HepG2 (cell line): Measurements from ENCODE around the gene PARP16. TPM values are rescaled to one million over a fixed set of nuclear protein-coding genes. Genes with fewer than 3 reads are reported as not detected.

Experiments
- ATF5 ChIP-seq: sonication (generic); formaldehyde crosslinking; IDR thresholded peaks from 2 replicates; pipeline ENCODE4 v1.4.0; 2020; ENCODE audit warnings: mild to moderate bottlenecking, low read depth, missing genetic modification reagents
- DNMT3B ChIP-seq: conservative IDR thresholded peaks from 2 replicates; pipeline ENCODE4 v1.6.1; 2016; ENCODE audit warnings: missing biosample characterization, control low read depth
- HMG20A ChIP-seq: IDR thresholded peaks from 2 replicates; pipeline ENCODE4 v1.6.1; 2016; ENCODE audit warnings: borderline replicate concordance
- JUND ChIP-seq: sonication (generic); formaldehyde crosslinking; IDR thresholded peaks from 2 replicates; pipeline ENCODE4 v1.8.0; 2022; ENCODE audit warnings: mild to moderate bottlenecking, missing genetic modification reagents
- KLF13 ChIP-seq: sonication (generic); formaldehyde crosslinking; IDR thresholded peaks from 2 replicates; pipeline ENCODE4 v1.4.0; 2020; ENCODE audit warnings: mild to moderate bottlenecking, missing genetic modification reagents
- MAZ ChIP-seq, 2 experiments: sonication (generic) in 1 of 2; formaldehyde crosslinking in 1 of 2; IDR thresholded peaks; 2 replicates each; pipeline versions ENCODE4 v1.5.0 to v1.6.1; 2012 to 2020; ENCODE audit warnings: low read depth in 2 of 2, mild to moderate bottlenecking in 2 of 2, borderline replicate concordance in 1 of 2, improper control_type of control experiment in 1 of 2, low read length in 1 of 2, missing genetic modification reagents in 1 of 2, moderate library complexity in 1 of 2
- NCOA2 ChIP-seq: sonication (generic); formaldehyde crosslinking; IDR thresholded peaks from 2 replicates; pipeline ENCODE4 v1.8.0; 2022; ENCODE audit warnings: inconsistent platforms
- NR1H2 ChIP-seq: sonication (generic); formaldehyde crosslinking; IDR thresholded peaks from 2 replicates; pipeline ENCODE4 v1.8.1; 2022; ENCODE audit warnings: low read depth, missing genetic modification reagents, borderline replicate concordance
- RBM22 ChIP-seq: fragments of 200-400 bp; formaldehyde crosslinking; optimal IDR thresholded peaks from 2 replicates; pipeline ENCODE3; 2017; ENCODE audit warnings: mild to moderate bottlenecking, low read length, moderate library complexity
- REST ChIP-seq, 2 experiments: IDR thresholded peaks; 2 replicates each; pipeline ENCODE4 v1.6.1; 2011 to 2012; ENCODE audit warnings: low read length in 2 of 2, borderline replicate concordance in 1 of 2, low read depth in 1 of 2, mild to moderate bottlenecking in 1 of 2, moderate library complexity in 1 of 2
- SP2 ChIP-seq: sonication (generic); formaldehyde crosslinking; IDR thresholded peaks from 2 replicates; pipeline ENCODE4 v1.5.1; 2020; ENCODE audit warnings: mild to moderate bottlenecking, missing genetic modification reagents
- SPEN ChIP-seq: sonication (generic); formaldehyde crosslinking; IDR thresholded peaks from 2 replicates; pipeline ENCODE4 v1.5.1; 2020; ENCODE audit warnings: low read depth, mild to moderate bottlenecking, missing genetic modification reagents
- TRAFD1 ChIP-seq: sonication (generic); formaldehyde crosslinking; IDR thresholded peaks from 2 replicates; pipeline ENCODE4 v1.5.1; 2020; ENCODE audit warnings: missing genetic modification reagents, mild to moderate bottlenecking, borderline replicate concordance
- ZBTB7B ChIP-seq: sonication (generic); formaldehyde crosslinking; IDR thresholded peaks from 2 replicates; pipeline ENCODE4 v1.4.0; 2020; ENCODE audit warnings: missing genetic modification reagents
- ZC3H4 ChIP-seq: sonication (generic); formaldehyde crosslinking; IDR thresholded peaks from 2 replicates; pipeline ENCODE4 v1.4.0; 2020; ENCODE audit warnings: missing genetic modification reagents, borderline replicate concordance
- ZNF20 ChIP-seq: sonication (generic); formaldehyde crosslinking; IDR thresholded peaks from 2 replicates; pipeline ENCODE4 v1.4.0; 2020; ENCODE audit warnings: mild to moderate bottlenecking, moderate library complexity, missing genetic modification reagents
- ZNF224 ChIP-seq: sonication (generic); formaldehyde crosslinking; IDR thresholded peaks from 2 replicates; pipeline ENCODE4 v1.5.0; 2020; ENCODE audit warnings: mild to moderate bottlenecking, missing genetic modification reagents
- ZNF451 ChIP-seq: sonication (generic); formaldehyde crosslinking; IDR thresholded peaks from 2 replicates; pipeline ENCODE4 v1.5.0; 2020; ENCODE audit warnings: mild to moderate bottlenecking, missing genetic modification reagents
- ZNF672 ChIP-seq: sonication (generic); formaldehyde crosslinking; IDR thresholded peaks from 2 replicates; pipeline ENCODE4 v1.8.1; 2022; ENCODE audit warnings: missing genetic modification reagents
- ZNF724P ChIP-seq: sonication (generic); formaldehyde crosslinking; IDR thresholded peaks from 2 replicates; pipeline ENCODE4 v1.8.0; 2022; ENCODE audit warnings: missing genetic modification reagents, borderline replicate concordance
- polyA plus RNA-seq, 8 experiments: library from polyadenylated mRNA; depleted of rRNA in 3 of 8; stranded (reverse) in 7 of 8; unstranded in 1 of 8; fragments of >200 nt; fragmentation: Illumina TruSeq in 4 of 8; extraction: Trizol in 4 of 8; gene quantifications; 2 replicates each; pipeline versions ENCODE4 v1.2.1 to v1.2.3, GENCODE V29; 2011 to 2016; ENCODE audit warnings: low read depth in 4 of 8, missing spikeins in 1 of 8, mixed read lengths in 1 of 8; ENCODE audit not compliant: insufficient read depth in 1 of 8
- total RNA-seq, 5 experiments: library from RNA; depleted of rRNA; stranded (reverse); fragments of >200 nt; fragmentation: Illumina TruSeq; extraction: Trizol; gene quantifications; 2 replicates each; pipeline ENCODE4 v1.2.3, GENCODE V29; 2016; ENCODE audit warnings: low read depth in 1 of 5
- TF ChIP-seq, protein P1 (sequence below): sonication (generic); formaldehyde crosslinking; IDR thresholded peaks from 2 replicates; pipeline ENCODE4 v1.4.0; 2020; ENCODE audit warnings: missing genetic modification reagents
- TF ChIP-seq, protein P2 (sequence below): sonication (generic); formaldehyde crosslinking; IDR thresholded peaks from 2 replicates; pipeline ENCODE4 v1.4.0; 2020; ENCODE audit warnings: low read depth, mild to moderate bottlenecking, missing genetic modification reagents

Gene PARP16
- total and polyA plus RNA-seq, 2 of the 13 experiments (the other 11 are each of a cell fraction or from before 2014, with no cell fraction given), result 6.8 to 7.6 TPM

DNA sequence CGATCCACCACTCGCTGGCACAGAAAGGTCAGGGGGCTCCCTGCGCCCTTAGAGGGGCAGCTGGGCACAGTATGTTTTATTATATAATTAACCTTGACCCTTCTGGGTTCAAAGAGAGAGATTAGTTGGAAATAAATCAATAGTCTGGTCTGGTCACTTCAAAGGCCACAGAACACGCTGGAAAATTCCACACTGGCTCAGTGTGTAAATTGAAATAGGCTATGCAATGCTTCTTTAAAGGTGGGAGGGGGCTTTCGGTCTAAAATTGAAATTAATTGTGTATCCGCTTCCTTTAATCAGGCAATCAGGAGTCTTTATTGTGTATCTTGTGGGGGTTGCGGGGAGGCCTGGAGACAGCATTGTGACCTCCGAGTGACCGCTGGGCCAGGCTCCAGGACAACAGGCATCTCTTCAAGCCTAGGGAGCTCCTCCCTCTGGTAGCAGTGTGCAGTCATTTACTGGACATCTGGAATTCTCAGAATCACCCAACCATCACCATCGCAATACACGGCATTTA is 25.8 kb upstream of the PARP16 start (continued):
- no peak for TF ChIP-seq ZNF724P (CRISPR knock-in tag)
- TF ChIP-seq ZNF451 (CRISPR knock-in tag), result no peak
- no peak for TF ChIP-seq DNMT3B (CRISPR knock-in tag)
- TF ChIP-seq, protein P1, sequence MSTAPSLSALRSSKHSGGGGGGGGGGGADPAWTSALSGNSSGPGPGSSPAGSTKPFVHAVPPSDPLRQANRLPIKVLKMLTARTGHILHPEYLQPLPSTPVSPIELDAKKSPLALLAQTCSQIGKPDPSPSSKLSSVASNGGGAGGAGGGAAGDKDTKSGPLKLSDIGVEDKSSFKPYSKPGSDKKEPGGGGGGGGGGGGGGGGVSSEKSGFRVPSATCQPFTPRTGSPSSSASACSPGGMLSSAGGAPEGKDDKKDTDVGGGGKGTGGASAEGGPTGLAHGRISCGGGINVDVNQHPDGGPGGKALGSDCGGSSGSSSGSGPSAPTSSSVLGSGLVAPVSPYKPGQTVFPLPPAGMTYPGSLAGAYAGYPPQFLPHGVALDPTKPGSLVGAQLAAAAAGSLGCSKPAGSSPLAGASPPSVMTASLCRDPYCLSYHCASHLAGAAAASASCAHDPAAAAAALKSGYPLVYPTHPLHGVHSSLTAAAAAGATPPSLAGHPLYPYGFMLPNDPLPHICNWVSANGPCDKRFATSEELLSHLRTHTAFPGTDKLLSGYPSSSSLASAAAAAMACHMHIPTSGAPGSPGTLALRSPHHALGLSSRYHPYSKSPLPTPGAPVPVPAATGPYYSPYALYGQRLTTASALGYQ, result peak; percentile 79
- TF ChIP-seq SP2 (CRISPR knock-in tag), result no peak
- TF ChIP-seq HMG20A (CRISPR knock-in tag), result peak; percentile 62; the same call in 1 of the 2 replicates
- TF ChIP-seq JUND (CRISPR knock-in tag), result no peak
- no peak for TF ChIP-seq NR1H2 (CRISPR knock-in tag)
- TF ChIP-seq ZBTB7B (CRISPR knock-in tag), result peak; percentile 92
- no peak for TF ChIP-seq ZNF224 (CRISPR knock-in tag)
- no peak for TF ChIP-seq ZNF20
- TF ChIP-seq ATF5 (CRISPR knock-in tag), result no peak
- TF ChIP-seq ZNF672 (CRISPR knock-in tag), result no peak
- peak; percentile 84 for TF ChIP-seq NCOA2 (CRISPR knock-in tag)
- no peak for TF ChIP-seq MAZ (IDR thresholded peaks at IDR 0.05; ENCODE audit: borderline replicate concordance, low read depth, low read length)
- no peak for TF ChIP-seq MAZ (CRISPR knock-in tag; IDR thresholded peaks at IDR 0.05; ENCODE audit: low read depth)
- TF ChIP-seq, protein P2, sequence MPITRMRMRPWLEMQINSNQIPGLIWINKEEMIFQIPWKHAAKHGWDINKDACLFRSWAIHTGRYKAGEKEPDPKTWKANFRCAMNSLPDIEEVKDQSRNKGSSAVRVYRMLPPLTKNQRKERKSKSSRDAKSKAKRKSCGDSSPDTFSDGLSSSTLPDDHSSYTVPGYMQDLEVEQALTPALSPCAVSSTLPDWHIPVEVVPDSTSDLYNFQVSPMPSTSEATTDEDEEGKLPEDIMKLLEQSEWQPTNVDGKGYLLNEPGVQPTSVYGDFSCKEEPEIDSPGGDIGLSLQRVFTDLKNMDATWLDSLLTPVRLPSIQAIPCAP (CRISPR knock-in tag), result no peak
- no peak for TF ChIP-seq RBM22
- peak in 1 of 2 experiments; percentile 68; a peak in 1 of 4 replicates for TF ChIP-seq REST (IDR thresholded peaks at IDR 0.05; ENCODE audit: borderline replicate concordance in 1 of 2, low read depth in 1 of 2, low read length in 2 of 2)
- no peak for TF ChIP-seq SPEN (CRISPR knock-in tag)
- TF ChIP-seq KLF13 (CRISPR knock-in tag), result no peak
- TF ChIP-seq ZC3H4 (CRISPR knock-in tag), result no peak
- TF ChIP-seq TRAFD1, result no peak
